GM18507 (cell line): ENCODE results near the gene OR11H7.
"Not testable (repeated sequence)": the region's sequence is repeated elsewhere in the genome, so short reads cannot be mapped to it uniquely, and the experiment has no call there.

ENCODE experiments used
- DNase-seq: peaks from one replicate; pipeline ENCODE4 v3.0.0; 2011; ENCODE audit warnings: low read depth; ENCODE audit not compliant: insufficient read length; ENCODE audit errors: extremely low spot score
- FAIRE-seq: peaks from 2 replicates; lab custom pipeline; 2011; peaks lifted over from hg19 to GRCh38; lab: Jason Lieb, UNC

Gene OR11H7

GRCh38 chr14:20228681-20229080 lies at the start of gene OR11H7:
Gene OR11H7, plus strand, starts transcription at chr14:20228981.
- no peak for DNase-seq
- FAIRE-seq = no peak

- FAIRE-seq (no peak), DNase-seq (no peak)
Measured at GRCh38 chr14:20179218-20179617, 49.6 kb upstream of the OR11H7 start.

GRCh38 chr14:20179880-20180279 lies 48.9 kb upstream of the OR11H7 start:
- DNase-seq = no peak
- no peak for FAIRE-seq

GRCh38 chr14:20180486-20180885 lies 48.3 kb upstream of the OR11H7 start:
- DNase-seq (no peak), FAIRE-seq (no peak)

GRCh38 chr14:20184181-20184580 lies 44.6 kb upstream of the OR11H7 start:
- no peak for FAIRE-seq

GRCh38 chr14:20190596-20190995 lies 38.2 kb upstream of the OR11H7 start, which contains the start of gene OR11G2:
Gene OR11G2, plus strand, starts transcription at chr14:20190896. Its CDS starts 6,542 bp downstream, at chr14:20197438.
- FAIRE-seq (no peak), DNase-seq (no peak)

More at GRCh38 chr14:20184181-20184580, 44.6 kb upstream of the OR11H7 start:
- no peak for DNase-seq

- DNase-seq (no peak), FAIRE-seq (no peak)
Measured at GRCh38 chr14:20191396-20191795, 37.4 kb upstream of the OR11H7 start.

- no peak for FAIRE-seq
- DNase-seq = no peak
Measured at GRCh38 chr14:20194101-20194500, 34.7 kb upstream of the OR11H7 start.

- not testable (repeated sequence) for FAIRE-seq, DNase-seq
Measured at GRCh38 chr14:20195170-20195569, 33.6 kb upstream of the OR11H7 start.

GRCh38 chr14:20195911-20196310 lies 32.9 kb upstream of the OR11H7 start:
- FAIRE-seq (no peak), DNase-seq (no peak)

GRCh38 chr14:20197459-20197858 lies 31.3 kb upstream of the OR11H7 start:
- FAIRE-seq (no peak), DNase-seq (no peak)

GRCh38 chr14:20198991-20199390 lies 29.8 kb upstream of the OR11H7 start:
- FAIRE-seq = no peak
- DNase-seq = no peak

GRCh38 chr14:20204721-20205120 lies 24.1 kb upstream of the OR11H7 start:
- FAIRE-seq = no peak
- no peak for DNase-seq

GRCh38 chr14:20209595-20209994 lies 19.2 kb upstream of the OR11H7 start:
- FAIRE-seq (no peak), DNase-seq (no peak)

- DNase-seq, FAIRE-seq: not testable (repeated sequence)
Measured at GRCh38 chr14:20212406-20212805, 16.4 kb upstream of the OR11H7 start.

GRCh38 chr14:20215196-20215595 lies 13.6 kb upstream of the OR11H7 start:
- DNase-seq = no peak
- no peak for FAIRE-seq

GRCh38 chr14:20219033-20219432 lies 9.7 kb upstream of the OR11H7 start:
- no peak for FAIRE-seq

GRCh38 chr14:20223410-20223809 lies 5.4 kb upstream of the OR11H7 start, which contains the start of gene OR11H6:
Gene OR11H6, plus strand, starts transcription at chr14:20223710. Its CDS starts 0 bp downstream, at chr14:20223710.
- DNase-seq = no peak
- no peak for FAIRE-seq

More at GRCh38 chr14:20219033-20219432, 9.7 kb upstream of the OR11H7 start:
- no peak for DNase-seq

GRCh38 chr14:20235415-20235814 lies 6.6 kb downstream of the OR11H7 start:
- not testable (repeated sequence) for FAIRE-seq, DNase-seq

- no peak for FAIRE-seq
- DNase-seq = no peak
Measured at GRCh38 chr14:20247646-20248246, 19.0 kb downstream of the OR11H7 start.

- FAIRE-seq (no peak), DNase-seq (no peak)
Measured at GRCh38 chr14:20262642-20263128, 33.9 kb downstream of the OR11H7 start.
